GM18909 (cell line): Measurements from ENCODE around the gene SOWAHA.
"Not testable (repeated sequence)": the region's sequence is repeated elsewhere in the genome, so short reads cannot be mapped to it uniquely, and the experiment has no call there.

Experiments used
- ATAC-seq: cut with Tn5 transposase; IDR thresholded peaks from one replicate; pipeline ENCODE4 v1.9.1; 2021; ENCODE audit warnings: mild to moderate bottlenecking; ENCODE audit not compliant: unreplicated experiment, poor library complexity

SOWAHA gene

DNA sequence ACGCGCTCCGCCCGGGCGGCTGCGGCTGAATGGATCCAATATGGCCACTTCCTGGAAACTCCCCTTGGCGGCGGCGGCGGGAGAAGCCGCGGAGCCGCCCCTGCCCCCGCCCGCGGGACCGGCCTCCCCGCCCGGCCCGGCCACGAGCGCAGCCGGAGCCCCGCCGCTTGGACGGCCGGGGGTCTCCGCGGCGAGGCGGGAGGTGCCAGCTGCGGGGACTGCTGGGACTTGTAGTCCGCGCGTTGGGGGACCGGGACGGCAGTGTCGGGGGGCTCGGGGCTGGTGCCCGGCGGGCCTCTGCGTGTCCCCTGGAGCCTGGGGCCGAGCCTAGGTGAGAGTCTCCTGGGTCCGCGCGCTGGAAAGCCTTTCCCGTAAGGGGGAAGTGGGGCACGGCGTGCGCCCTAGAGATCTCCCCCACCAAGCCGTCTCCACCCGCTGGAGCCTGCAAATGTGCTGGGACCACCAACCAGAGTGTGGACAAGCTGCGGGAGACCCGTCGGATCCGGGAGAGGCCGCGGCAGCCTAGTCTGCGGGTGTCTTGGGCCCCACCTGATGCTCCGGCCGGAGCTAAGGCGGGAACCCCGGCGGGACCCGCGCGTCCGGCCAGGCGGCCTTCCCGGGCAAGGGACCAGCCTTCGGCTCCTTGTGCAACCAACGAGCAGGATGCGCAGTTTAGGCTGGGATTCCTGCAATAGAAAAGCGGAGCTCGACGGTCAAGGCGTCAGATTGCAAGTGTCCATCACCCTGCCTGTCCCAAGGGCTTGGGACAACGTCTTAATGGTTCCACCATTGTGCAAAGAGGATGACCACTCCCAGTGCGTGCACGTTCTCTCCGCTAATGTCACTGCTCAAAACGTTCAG, 35.7 kb upstream of the SOWAHA start, which contains the start of gene SEPTIN8:
TSS of gene SEPTIN8 (minus strand) at position 31 of the 861 bp plus-strand sequence. CDS start 102 bp downstream, outside the sequence.
- ATAC-seq, result no peak

DNA sequence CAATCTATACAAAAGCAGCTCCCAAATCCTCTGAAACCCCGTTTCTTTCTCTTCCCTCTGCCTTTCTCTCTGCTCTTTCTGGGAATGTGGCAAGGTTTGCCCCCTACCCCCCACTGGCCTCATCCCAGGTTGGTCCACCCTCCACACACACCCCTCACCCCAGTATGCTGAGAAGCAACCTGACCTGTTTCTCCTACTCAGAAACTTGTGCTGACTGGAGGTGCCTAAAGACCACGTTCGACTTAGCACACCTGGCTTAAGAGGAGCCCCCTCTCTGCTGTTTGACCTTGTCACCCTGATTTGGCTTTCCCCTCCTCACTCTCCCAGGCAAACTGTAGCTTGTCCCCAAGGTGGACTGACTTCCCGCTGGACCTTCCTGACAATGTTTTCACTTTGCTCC, 35.0 kb upstream of the SOWAHA start:
- ATAC-seq, result no peak

DNA sequence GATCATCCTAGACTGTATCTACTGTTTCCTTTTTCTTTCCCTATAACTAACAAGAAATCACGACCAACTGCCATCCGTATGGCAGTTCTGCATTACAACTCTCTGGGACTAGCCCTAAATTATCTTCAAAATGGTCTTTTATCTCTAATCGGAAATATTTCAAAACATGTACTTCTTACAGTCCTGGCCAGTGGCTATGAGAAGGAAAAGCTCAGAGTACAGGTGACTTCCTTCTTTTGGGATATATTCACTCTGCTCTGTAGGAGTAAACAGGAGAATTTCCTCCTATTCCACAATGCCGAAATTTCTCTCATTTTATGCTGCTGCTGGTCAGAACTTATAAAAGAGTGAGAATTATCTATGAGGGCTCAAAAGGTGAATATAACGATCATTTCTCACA, 34.2 kb upstream of the SOWAHA start:
- ATAC-seq, result no peak

DNA sequence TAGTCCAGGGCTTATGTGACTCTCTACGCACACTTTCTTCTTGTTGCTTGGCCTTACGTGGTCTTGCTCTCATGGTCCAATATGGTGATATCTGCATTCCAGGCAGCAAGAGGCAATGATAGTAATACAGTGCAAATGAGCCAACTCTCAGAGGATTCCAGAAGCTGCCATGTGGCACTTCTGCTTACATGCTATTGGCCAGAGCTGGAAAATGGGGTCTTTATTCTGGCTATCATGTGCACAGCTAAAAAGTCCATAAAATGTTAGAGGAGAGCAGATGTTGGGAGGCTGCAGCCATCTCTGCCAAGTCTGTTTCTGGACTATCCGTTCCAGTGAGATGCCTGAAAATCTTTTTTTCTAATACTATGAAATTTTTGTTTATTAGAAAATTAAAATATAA, 33.1 kb upstream of the SOWAHA start:
- ATAC-seq, result no peak

DNA sequence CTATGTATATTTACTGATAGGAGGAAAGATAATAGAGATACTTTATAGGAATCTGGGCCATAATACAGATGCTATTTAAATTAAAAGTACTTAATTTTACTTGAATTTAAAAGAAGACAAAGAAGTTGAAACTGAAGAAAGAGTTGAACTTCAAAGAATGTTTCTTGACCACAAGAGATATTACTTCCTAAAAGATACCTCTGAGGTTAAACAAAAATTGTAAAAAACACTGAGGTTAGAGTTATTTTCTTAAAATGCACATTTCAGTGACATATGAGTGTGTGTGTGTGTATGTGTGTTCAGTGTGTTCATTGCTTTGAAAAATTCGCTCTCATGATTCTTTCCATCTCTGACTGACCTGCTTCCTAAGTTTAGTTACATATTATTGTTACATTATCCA, 32.5 kb upstream of the SOWAHA start:
- no peak for ATAC-seq

DNA sequence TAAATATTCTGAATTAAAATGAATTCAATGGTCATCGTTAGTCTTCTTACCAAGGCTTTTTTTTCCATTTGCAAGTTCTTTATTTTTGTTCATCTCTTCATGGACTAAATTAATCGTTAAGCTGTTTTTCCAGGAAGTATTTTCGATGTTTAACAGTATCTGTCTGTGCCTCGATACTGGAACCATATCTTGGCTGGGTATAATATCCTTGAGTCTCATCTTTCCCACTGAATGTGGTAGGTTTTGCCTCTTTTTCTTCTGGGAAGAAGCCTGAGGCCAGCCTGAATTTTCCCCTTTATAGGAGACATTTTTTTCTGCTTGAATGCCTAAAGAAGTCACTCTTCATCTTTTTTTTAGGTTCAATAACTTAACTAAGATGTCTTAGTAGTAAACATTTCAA, 32.1 kb upstream of the SOWAHA start:
- no peak for ATAC-seq

DNA sequence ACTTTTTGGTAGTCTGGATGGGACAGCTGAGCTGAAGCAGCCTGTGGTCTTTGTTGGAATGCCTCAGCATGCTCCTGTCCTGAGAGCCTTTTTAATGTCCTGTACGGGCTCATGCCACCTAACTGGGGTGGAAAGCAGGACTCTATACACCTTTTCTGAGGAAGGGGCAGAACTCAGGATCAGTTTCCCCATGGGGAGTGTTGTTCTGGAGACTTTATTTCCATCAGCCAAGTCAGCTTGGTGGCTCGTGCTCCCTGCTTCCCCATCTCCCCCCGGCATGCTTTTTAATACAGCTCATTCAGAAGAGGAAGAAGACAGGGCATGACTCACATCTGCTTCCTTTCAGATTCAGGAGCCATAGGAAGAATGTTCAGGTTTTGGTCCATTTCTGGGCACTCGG, 31.0 kb upstream of the SOWAHA start:
- ATAC-seq, result no peak

DNA sequence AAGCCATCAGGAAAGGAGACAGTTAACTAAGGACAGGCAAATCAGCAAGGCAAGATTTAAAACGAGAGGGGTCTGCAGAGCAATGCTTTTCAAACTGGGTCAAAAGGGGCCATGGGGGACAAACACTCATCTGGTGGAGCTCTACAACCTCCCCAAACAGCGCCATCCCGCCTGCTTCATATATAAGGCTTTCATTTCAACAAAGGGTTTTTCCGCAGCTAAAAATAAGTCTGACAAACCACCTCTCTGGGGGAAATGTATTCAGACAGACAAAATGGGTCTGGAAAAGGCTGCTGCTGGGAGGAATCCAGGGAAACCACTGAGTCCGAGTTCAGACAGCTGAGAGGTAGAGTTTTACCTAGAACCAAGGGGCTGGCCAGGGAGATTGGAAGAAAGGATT, 27.7 kb upstream of the SOWAHA start:
- no peak for ATAC-seq

DNA sequence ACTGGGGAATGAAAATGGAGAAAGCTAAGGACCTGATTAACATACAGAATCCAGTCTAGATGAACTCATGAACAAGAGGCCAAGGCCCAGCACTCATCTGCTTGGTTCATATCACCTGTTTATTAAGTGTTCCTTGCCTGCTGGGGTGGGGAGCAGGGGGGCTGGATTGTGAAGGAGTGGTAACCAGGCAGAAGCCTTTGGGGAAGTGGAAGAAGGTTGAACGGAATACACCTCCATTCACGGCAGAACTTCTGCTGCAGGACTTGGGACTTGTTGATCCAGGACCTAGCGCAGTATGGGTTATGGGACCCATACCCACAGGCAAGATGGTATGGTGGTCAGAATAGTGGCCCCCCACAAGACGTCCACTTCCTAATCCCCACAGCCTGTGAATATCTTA, 27.2 kb upstream of the SOWAHA start:
- no peak for ATAC-seq

DNA sequence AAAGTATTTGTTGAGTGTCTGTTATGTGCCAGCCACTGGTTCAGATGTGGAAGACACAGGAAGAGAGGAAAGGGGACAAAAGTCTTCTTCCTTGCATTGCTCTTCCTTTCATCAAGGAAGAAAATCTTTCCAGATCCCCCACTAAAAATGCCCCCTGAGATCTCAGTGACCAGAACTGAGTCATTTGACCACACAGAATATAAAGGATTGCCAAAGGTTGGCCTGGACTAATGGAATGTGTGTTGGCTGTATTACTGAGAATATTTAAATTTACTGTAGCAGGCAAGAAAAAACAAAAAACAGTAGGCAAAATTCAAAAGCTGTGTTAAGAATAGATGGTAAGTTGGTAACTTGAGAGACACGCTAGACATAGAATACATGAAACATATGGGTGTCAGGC, 26.0 kb upstream of the SOWAHA start:
- ATAC-seq, result no peak

DNA sequence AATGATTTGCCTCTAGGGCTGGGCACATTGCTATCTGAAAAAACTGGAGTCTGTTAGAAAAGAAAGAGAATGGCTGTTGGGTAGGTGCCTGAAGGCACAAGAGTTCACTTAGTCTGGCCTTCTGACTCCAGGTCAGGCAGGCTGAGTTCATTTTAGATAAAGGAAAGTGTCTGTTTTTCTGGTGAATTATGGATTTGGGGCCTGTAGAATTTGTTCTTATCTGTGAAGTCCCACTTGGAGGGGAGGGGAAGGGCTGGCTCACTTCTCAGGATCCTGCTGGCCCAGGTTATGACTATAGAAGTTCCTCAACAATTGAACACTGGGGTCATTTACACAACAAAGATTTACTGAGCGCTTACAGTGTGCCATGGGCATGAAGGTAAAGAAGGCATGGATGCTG, 24.6 kb upstream of the SOWAHA start:
- no peak for ATAC-seq

DNA sequence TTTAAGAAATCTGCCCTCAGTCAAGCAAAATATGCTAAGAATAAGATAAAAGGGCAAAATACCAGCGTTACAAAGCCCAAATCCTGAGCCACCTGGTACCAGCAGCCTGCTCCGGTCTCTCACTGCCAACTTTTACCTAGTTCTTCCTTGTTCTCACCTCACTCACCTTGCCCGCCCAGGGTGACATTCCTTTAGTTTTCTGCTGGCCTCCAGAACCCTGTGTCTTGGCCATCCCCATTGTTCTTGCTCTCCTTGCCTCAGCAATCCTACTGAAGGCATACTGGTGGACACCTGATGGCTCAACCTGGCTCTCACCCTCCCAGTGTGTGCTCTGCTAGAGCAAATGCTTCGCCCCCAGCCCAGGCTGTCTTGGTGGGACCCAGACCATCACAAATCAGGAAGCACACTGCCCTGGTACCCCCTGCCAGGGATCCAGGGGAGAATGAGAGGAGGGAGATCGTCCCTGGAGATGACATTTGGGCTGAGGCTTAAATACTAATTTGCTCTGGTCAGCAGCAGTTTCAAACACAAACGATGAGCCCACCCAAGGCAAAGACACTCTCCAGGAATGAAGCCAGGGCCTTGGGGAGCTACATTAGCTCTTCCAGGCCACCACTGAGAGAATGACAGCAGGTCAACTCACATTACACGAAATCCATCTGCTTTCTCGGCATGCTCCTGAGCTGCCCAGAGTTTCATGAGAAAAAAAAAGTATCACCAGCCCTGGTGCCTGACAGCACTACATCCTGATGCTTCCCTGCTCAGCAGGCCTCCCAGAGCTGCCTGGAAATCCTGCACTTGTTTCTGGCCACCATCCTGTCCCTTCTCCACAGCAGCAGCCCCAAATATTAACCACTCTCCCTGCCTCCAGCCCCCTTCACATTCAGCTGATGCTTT, 23.9 kb upstream of the SOWAHA start:
- ATAC-seq, result no peak

DNA sequence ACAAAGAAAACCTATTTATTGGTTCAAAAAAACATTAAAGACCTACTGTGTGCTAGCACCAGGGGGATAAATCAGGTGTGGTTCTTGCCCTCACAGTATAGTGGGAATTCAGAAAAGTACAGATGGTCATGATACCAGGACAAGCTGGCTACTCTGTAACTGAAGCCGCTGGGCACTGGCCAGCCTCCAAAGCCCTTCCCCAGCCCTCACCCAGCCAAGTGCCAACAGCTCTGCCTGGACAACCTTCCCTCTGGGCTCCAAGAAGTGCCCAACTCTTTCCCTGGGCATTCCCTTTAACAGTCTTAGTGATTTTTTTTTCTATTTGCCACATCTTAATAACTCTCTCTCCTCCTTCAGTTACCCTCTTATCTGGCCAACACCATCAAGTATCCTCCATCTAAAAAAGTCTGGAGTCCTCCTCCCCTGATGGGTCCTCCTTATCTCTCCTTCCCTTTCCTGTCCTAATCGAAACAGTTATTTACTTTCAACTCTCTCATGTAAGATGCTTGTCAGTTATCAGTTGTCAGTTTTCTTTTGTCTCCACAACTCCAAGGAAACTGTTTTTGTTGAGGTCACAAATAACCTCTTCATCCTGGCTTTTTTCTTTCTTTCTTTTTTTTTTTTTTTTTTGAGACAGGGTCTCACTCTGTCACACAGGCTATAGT, 22.8 kb upstream of the SOWAHA start:
- no peak for ATAC-seq

DNA sequence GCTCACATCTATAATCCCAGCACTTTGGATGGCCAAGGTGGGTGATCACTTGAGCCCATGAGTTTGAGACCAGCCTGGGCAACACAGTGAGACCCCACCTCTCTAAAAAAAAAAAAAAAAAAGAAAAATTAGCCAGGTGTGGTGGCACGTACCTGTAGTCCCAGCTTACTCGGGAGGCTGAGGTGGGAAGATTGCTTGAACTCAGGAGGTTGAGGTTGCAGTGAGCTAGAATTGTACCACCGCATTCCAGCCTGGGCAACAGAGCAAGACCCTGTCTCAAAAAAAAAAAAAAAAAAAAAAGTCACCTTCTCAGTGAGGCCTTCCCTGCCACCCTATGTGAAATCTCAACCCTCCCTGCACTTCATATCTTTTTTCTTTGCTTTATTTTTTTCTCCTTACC, 22.1 kb upstream of the SOWAHA start:
- no peak for ATAC-seq

DNA sequence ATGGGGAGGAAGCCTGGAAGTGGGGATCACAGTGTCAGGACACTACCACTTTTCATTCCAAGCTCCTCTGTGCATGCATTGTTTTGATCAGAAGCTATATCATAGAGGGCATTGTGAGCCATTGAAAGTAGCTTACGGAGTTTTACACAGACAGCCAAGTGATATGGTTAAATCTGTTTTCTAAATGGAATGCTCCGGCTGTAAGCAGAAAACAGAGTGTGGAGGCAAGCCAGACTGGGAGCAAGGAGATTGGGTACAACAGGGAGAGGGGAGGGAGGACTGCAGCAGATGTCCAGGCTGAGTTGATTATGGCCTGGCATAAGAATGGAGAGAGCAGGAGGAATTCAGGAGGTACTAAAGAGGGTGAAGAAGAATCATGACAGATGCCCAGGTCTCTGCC, 15.5 kb upstream of the SOWAHA start:
- no peak for ATAC-seq

DNA sequence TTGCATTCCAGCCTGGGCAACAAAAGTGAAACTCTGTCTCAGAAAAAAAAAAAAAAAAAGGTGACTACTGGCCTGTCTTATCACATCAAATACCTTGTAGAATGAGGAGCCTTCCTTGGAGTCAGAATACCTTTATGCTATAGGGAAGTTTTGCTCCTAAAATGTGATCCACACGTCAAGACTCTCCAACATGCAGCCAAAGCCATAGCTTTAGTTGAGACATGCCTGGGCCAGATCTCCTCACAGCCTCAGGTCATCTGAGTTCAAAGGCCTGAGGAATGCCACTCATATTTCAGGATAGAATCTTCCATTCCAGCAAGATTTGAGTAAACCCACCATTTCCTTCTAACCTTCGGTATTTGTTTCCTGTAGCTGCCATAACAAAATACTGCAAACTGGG, 13.7 kb upstream of the SOWAHA start:
- ATAC-seq, result no peak

DNA sequence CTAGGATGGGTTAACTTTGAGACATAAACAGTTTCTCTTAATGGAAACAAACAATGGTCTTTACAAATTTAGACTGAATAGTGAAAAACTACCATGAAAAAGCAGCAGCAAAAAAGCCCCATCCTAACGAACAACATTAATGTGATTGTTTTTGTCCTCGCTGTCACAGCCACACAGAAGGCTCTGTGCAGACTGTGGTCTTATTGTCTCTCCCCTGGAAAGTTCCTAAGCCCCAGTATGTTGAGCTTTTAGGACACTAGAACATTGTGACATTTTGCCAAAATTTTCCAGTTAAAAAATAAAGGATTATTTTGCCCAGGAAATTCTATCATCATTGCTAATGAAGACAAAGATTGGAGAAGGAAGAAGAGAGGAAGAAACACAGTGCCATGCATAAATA, 12.6 kb upstream of the SOWAHA start:
- no peak for ATAC-seq

DNA sequence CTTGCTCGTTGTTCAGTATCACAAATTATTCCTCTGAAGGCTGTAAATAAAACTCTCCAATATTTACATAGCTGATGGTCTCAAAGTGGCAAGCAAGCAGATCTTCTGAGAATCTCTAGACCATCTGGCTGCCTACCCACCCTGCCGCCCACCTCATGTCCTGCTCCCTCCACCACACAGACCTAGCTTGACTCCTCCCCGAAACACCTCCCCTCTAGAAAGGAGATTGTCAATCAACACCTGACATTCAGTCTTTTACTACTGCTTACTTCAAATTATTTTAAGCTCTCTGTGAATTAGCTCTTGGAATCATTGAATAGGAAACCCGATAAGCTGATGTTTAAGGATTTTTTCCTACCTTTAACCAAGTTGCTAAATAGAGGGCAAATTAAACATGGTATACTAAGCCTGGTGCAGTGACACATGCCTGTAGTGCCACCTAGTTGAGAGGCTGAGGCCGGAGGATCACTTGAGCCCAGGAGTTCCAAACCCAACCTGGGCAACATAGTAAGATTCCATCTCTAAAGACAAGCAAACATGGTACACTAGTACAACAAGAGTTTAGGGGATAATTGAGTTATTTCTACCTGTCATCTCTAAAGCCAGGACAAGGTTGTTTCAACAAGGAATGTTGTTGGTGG, 10.9 kb upstream of the SOWAHA start:
- ATAC-seq, result no peak

DNA sequence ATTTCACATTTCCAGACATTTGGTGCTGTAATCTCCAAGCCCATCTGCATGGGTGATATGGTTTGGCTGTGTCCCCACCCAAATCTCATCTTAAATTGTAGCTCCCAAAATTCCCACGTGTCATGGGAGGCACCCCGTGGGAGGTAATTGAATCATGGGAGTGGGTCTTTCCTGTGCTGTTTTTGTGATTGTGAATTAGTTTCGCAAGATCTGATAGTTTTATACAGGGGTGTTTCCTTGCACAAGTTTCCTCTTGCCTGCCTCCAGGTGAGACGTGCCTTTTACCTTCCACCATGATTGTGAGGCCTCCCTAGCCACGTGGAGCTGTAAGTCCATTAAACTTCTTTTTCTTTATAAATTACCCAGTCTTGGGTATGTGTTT, 10.4 kb upstream of the SOWAHA start:
- ATAC-seq, result not testable (repeated sequence)

DNA sequence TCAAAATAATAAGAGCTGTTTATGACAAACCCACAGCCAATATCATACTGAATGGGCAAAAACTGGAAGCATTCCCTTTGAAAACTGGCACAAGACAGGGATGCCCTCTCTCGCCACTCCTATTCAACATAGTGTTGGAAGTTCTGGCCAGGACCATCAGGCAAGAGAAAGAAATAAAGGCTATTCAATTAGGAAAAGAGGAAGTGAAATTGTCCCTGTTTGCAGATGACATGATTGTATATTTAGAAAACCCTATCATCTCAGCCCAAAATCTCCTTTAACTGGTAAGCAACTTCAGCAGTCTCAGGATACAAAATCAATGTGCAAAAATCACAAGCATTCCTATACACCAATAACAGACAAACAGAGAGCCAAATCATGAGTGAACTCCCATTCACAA, 8.9 kb upstream of the SOWAHA start:
- ATAC-seq, result not testable (repeated sequence)
